K562 (cell line): ENCODE measurements around the gene SRGN. TPM values are rescaled to one million over a fixed set of nuclear protein-coding genes. Genes with fewer than 3 reads are reported as not detected.

ENCODE experiments used
- ARID2 ChIP-seq: fragments of 450-650 bp; IDR thresholded peaks from 2 replicates; pipeline ENCODE4 v1.6.1; 2017; ENCODE audit warnings: antibody characterized with exemption, mild to moderate bottlenecking
- ATF3 ChIP-seq, 2 experiments: fragments of 450-650 bp in 1 of 2; sonication (generic) in 1 of 2; formaldehyde crosslinking in 1 of 2; IDR thresholded peaks in 1 of 2; conservative IDR thresholded peaks in 1 of 2; 2 replicates each; pipeline versions ENCODE4 v1.6.1 to v1.8.1; 2016 to 2023; ENCODE audit warnings: mild to moderate bottlenecking in 2 of 2, moderate library complexity in 2 of 2, inconsistent platforms in 1 of 2, missing genetic modification reagents in 1 of 2
- BHLHE40 ChIP-seq: IDR thresholded peaks from 2 replicates; pipeline ENCODE4 v1.6.1; 2011; ENCODE audit warnings: low read length, improper control_type of control experiment
- CBFA2T2 ChIP-seq: fragments of 450-650 bp; conservative IDR thresholded peaks from 2 replicates; pipeline ENCODE4 v1.6.1; 2017; ENCODE audit warnings: mild to moderate bottlenecking
- E2F8 ChIP-seq: fragments of 450-650 bp; IDR thresholded peaks from 2 replicates; pipeline ENCODE4 v1.7.1; 2018; ENCODE audit warnings: mild to moderate bottlenecking, low read depth; ENCODE audit not compliant: partially characterized antibody
- EP400 ChIP-seq: fragments of 450-650 bp; IDR thresholded peaks from 2 replicates; pipeline ENCODE4 v1.6.1; 2017; ENCODE audit warnings: antibody characterized with exemption, mild to moderate bottlenecking, moderate library complexity
- KDM2B ChIP-seq: fragments of 250-450 bp; sonication (Bioruptor Pico); IDR thresholded peaks from 2 replicates; pipeline ENCODE4 v1.8.0; 2021; ENCODE audit warnings: mild to moderate bottlenecking, moderate library complexity
- NFRKB ChIP-seq: fragments of 450-650 bp; IDR thresholded peaks from 2 replicates; pipeline ENCODE4 v1.6.1; 2016; ENCODE audit warnings: low read depth
- RERE ChIP-seq: sonication (generic); formaldehyde crosslinking; IDR thresholded peaks from 2 replicates; pipeline ENCODE4 v1.8.0; 2023; ENCODE audit warnings: missing genetic modification reagents, mild to moderate bottlenecking, borderline replicate concordance
- SIX5 ChIP-seq, 2 experiments: IDR thresholded peaks; 2 replicates each; pipeline ENCODE4 v1.6.1; 2011; ENCODE audit warnings: low read length in 2 of 2, borderline replicate concordance in 1 of 2, low read depth in 1 of 2, mild to moderate bottlenecking in 1 of 2, moderate library complexity in 1 of 2; ENCODE audit not compliant: insufficient read depth in 1 of 2
- SMARCE1 ChIP-seq: fragments of 450-650 bp; IDR thresholded peaks from 2 replicates; pipeline ENCODE4 v1.7.1; 2016; ENCODE audit warnings: mild to moderate bottlenecking
- SNRNP70 ChIP-seq: fragments of 200-400 bp; formaldehyde crosslinking; optimal IDR thresholded peaks from 2 replicates; pipeline ENCODE3; 2017; ENCODE audit warnings: low read depth, low read length
- ZC3H11A ChIP-seq: IDR thresholded peaks from 2 replicates; pipeline ENCODE4 v1.6.1; 2012; ENCODE audit warnings: low read depth, low read length, improper control_type of control experiment
- ZNF134 ChIP-seq: fragments of 250-450 bp; sonication (Bioruptor Pico); conservative IDR thresholded peaks from 2 replicates; pipeline ENCODE4 v1.4.0; 2020
- ZNF518B ChIP-seq: fragments of 250-450 bp; sonication (Bioruptor Pico); IDR thresholded peaks from 2 replicates; pipeline ENCODE4 v1.5.0; 2021; ENCODE audit warnings: mild to moderate bottlenecking, moderate library complexity
- polyA plus RNA-seq, 8 experiments: library from polyadenylated mRNA; depleted of rRNA in 4 of 8; stranded (reverse) in 5 of 8; unstranded in 3 of 8; fragments of >200 nt; fragmentation: Nextera tagmentation in 2 of 8; fragmentation: Illumina TruSeq in 1 of 8; extraction: Ambion mirVana in 2 of 8; extraction: Trizol in 1 of 8; gene quantifications; 2 replicates each; pipeline versions ENCODE4 v1.2.1 to v1.2.3, GENCODE V29; 2011 to 2014; ENCODE audit warnings: inconsistent platforms in 1 of 8, missing spikeins in 1 of 8
- total RNA-seq, 7 experiments: library from RNA; depleted of rRNA in 6 of 7; stranded (reverse); fragments of >200 nt in 6 of 7; fragmentation: Illumina TruSeq in 2 of 7; extraction: Trizol in 2 of 7; gene quantifications; 2 replicates each; pipeline versions ENCODE4 v1.2.1 to v1.2.3, GENCODE V29; 2011 to 2021; ENCODE audit warnings: low replicate concordance in 1 of 7

The SRGN gene
- total and polyA plus RNA-seq, 9 of the 15 experiments (the other 6 are each of a cell fraction or from before 2014, with no cell fraction given): 136 to 304 (median 180) TPM

- TF ChIP-seq ZNF518B: no peak
- no peak for TF ChIP-seq ARID2
- no peak for TF ChIP-seq RERE (CRISPR knock-in tag)
- TF ChIP-seq SMARCE1: peak; percentile 57
- TF ChIP-seq SNRNP70: no peak
- TF ChIP-seq ZNF134 (CRISPR knock-in tag): 0 out of 2 replicates have a peak, but pooled peaks have one; percentile 18
- TF ChIP-seq CBFA2T2: no peak
- TF ChIP-seq ATF3 (IDR thresholded peaks at IDR 0.05): peak; percentile 91
- peak; percentile 53; the same call in 1 of the 2 replicates for TF ChIP-seq ATF3 (CRISPR knock-in tag; conservative IDR thresholded peaks at IDR 0.05)
- no peak for TF ChIP-seq BHLHE40
- TF ChIP-seq E2F8: peak; percentile 80
- TF ChIP-seq KDM2B (CRISPR knock-in tag): no peak
- TF ChIP-seq NFRKB: peak; percentile 96
- TF ChIP-seq ZC3H11A: no peak
- TF ChIP-seq EP400: peak; percentile 82
- no peak for TF ChIP-seq SIX5 (IDR thresholded peaks at IDR 0.05; ENCODE audit: borderline replicate concordance in 1 of 2, insufficient read depth in 1 of 2, low read depth in 1 of 2, low read length in 2 of 2)
These were observed 1.0 kb downstream of the SRGN start (continued) for GRCh38 chr10:69088801-69089501.
